ENCODE measurements around the gene DMD.

DMD gene

GRCh38 chrX:32176510-32176909, 1034.8 kb downstream of the DMD start:
- DNase-seq = no peak

GRCh38 chrX:32170481-32170880, 1040.9 kb downstream of the DMD start:
- no peak for DNase-seq

GRCh38 chrX:32155044-32155638, 1056.2 kb downstream of the DMD start:
- no peak for DNase-seq

- no peak for DNase-seq
Observed at GRCh38 chrX:32153585-32153984, 1057.8 kb downstream of the DMD start.

GRCh38 chrX:32150141-32150540, 1061.2 kb downstream of the DMD start:
- DNase-seq = no peak

GRCh38 chrX:32141841-32142240, 1069.5 kb downstream of the DMD start:
- DNase-seq = no peak

GRCh38 chrX:32139476-32139875, 1071.9 kb downstream of the DMD start:
- no peak for DNase-seq

GRCh38 chrX:32137525-32137924, 1073.8 kb downstream of the DMD start:
- DNase-seq = no peak

- no peak for DNase-seq
Observed at GRCh38 chrX:32126997-32127396, 1084.4 kb downstream of the DMD start.

- no peak for DNase-seq
Observed at GRCh38 chrX:32118832-32119231, 1092.5 kb downstream of the DMD start.

- DNase-seq = no peak
Observed at GRCh38 chrX:32116047-32116446, 1095.3 kb downstream of the DMD start.

GRCh38 chrX:32087663-32088062, 1123.7 kb downstream of the DMD start:
- DNase-seq = no peak

- no peak for DNase-seq
Observed at GRCh38 chrX:32084757-32085156, 1126.6 kb downstream of the DMD start.

- no peak for DNase-seq
Observed at GRCh38 chrX:32048285-32048684, 1163.1 kb downstream of the DMD start.

GRCh38 chrX:32045149-32045548, 1166.2 kb downstream of the DMD start:
- DNase-seq = no peak

- no peak for DNase-seq
Observed at GRCh38 chrX:32041181-32041580, 1170.2 kb downstream of the DMD start.

- DNase-seq = no peak
Observed at GRCh38 chrX:32026772-32027171, 1184.6 kb downstream of the DMD start.

GRCh38 chrX:32024072-32024471, 1187.3 kb downstream of the DMD start:
- no peak for DNase-seq

GRCh38 chrX:32016195-32016594, 1195.2 kb downstream of the DMD start:
- no peak for DNase-seq

- DNase-seq = no peak
Observed at GRCh38 chrX:32010948-32011347, 1200.4 kb downstream of the DMD start.

- no peak for DNase-seq
Observed at GRCh38 chrX:32010212-32010611, 1201.1 kb downstream of the DMD start.

GRCh38 chrX:31993637-31994036, 1217.7 kb downstream of the DMD start:
- DNase-seq = no peak

- no peak for DNase-seq
Observed at GRCh38 chrX:31988975-31989374, 1222.4 kb downstream of the DMD start.

- no peak for DNase-seq
Observed at GRCh38 chrX:31981546-31982062, 1229.7 kb downstream of the DMD start.

- no peak for DNase-seq
Observed at GRCh38 chrX:31969714-31970113, 1241.6 kb downstream of the DMD start.

Measured in activated CD4-positive, alpha-beta T cell treated with anti-CD3 and anti-CD28 coated beads, Interleukin-2, amount 50 U/mL, for 4 hours (primary cell).